ENCODE results near the gene CEBPZ. TPM values are rescaled to one million over a fixed set of nuclear protein-coding genes. Genes with fewer than 3 reads are reported as not detected.

CEBPZ gene
- total and polyA plus RNA-seq, 2 donors (not counting 1 experiment from before 2014, with no cell fraction given), result 19.9 to 48.9 TPM

GRCh38 chr2:37191747-37192146, 39.6 kb downstream of the CEBPZ start:
- Histone ChIP-seq H3K27ac (ENCODE audit: insufficient read depth, low read length) (no peak overlapping the region), H3K4me1 (ENCODE audit: control insufficient read depth, extremely low read depth, insufficient read depth, low read length) (no peaks in the 10 kb centered on the region), H4K20me1 (ENCODE audit: control insufficient read depth, extremely low read depth, insufficient read depth, low read length) (no peaks in the 10 kb centered on the region), H3K4me2 (ENCODE audit: extremely low read depth, insufficient read depth, low read length) (no peak overlapping the region), H3K79me2 (ENCODE audit: control insufficient read depth, insufficient read depth, low read length) (peaks cover under 1% of the 10 kb centered on the region), H3K9ac (ENCODE audit: insufficient read depth, low read length) (no peak overlapping the region), H2AFZ (ENCODE audit: low read length) (no peak overlapping the region), H3K36me3 (ENCODE audit: control insufficient read depth, insufficient read depth, low read length) (no peaks in the 10 kb centered on the region), H3K4me3 (replicated peaks in 1 of 4; ENCODE audit: control extremely low read depth in 1 of 4, insufficient read depth in 1 of 4, low read depth in 3 of 4, low read length in 4 of 4) (no peak overlapping the region), H3K9me3 (ENCODE audit: control insufficient read depth, insufficient read depth, low read depth, low read length) (no peaks in the 10 kb centered on the region), H3K27me3 (ENCODE audit: control insufficient read depth, insufficient read depth, low read length) (no peaks in the 10 kb centered on the region)
- no peak for TF ChIP-seq CTCF (conservative IDR thresholded peaks at IDR 0.05 in 1 of 2, IDR thresholded peaks at IDR 0.05 in 1 of 2; ENCODE audit: low read depth in 1 of 2, low read length in 2 of 2)
- no peak for TF ChIP-seq EZH2 (IDR thresholded peaks at IDR 0.05; ENCODE audit: low read length, missing control alignments)
- DNase-seq (ENCODE audit: low read depth in 2 of 2), result no peak

- no peak overlapping the region for H3K27ac ChIP-seq (ENCODE audit: insufficient read depth, low read length)
- no peak for TF ChIP-seq CTCF (conservative IDR thresholded peaks at IDR 0.05 in 1 of 2, IDR thresholded peaks at IDR 0.05 in 1 of 2; ENCODE audit: low read depth in 1 of 2, low read length in 2 of 2)
- no peak for TF ChIP-seq EZH2 (IDR thresholded peaks at IDR 0.05; ENCODE audit: low read length, missing control alignments)
- no peaks in the 10 kb centered on the region for H3K27me3 ChIP-seq (ENCODE audit: control insufficient read depth, insufficient read depth, low read length)
- H2AFZ ChIP-seq (ENCODE audit: low read length), result no peak overlapping the region
- H4K20me1 ChIP-seq (ENCODE audit: control insufficient read depth, extremely low read depth, insufficient read depth, low read length), result no peaks in the 10 kb centered on the region
- no peaks in the 10 kb centered on the region for H3K79me2 ChIP-seq (ENCODE audit: control insufficient read depth, insufficient read depth, low read length)
- no peak overlapping the region for H3K9ac ChIP-seq (ENCODE audit: insufficient read depth, low read length)
- no peaks in the 10 kb centered on the region for H3K36me3 ChIP-seq (ENCODE audit: control insufficient read depth, insufficient read depth, low read length)
- no peak overlapping the region for H3K4me3 ChIP-seq (replicated peaks in 1 of 4; ENCODE audit: control extremely low read depth in 1 of 4, insufficient read depth in 1 of 4, low read depth in 3 of 4, low read length in 4 of 4)
- H3K9me3 ChIP-seq (ENCODE audit: control insufficient read depth, insufficient read depth, low read depth, low read length), result no peaks in the 10 kb centered on the region
- no peak overlapping the region for H3K4me2 ChIP-seq (ENCODE audit: extremely low read depth, insufficient read depth, low read length)
- no peaks in the 10 kb centered on the region for H3K4me1 ChIP-seq (ENCODE audit: control insufficient read depth, extremely low read depth, insufficient read depth, low read length)
- no peak for DNase-seq (ENCODE audit: low read depth in 2 of 2)
Measured at GRCh38 chr2:37191253-37191652, 40.1 kb downstream of the CEBPZ start.

- Histone ChIP-seq H3K9me3 (ENCODE audit: control insufficient read depth, insufficient read depth, low read depth, low read length) (no peaks in the 10 kb centered on the region), H3K36me3 (ENCODE audit: control insufficient read depth, insufficient read depth, low read length) (no peaks in the 10 kb centered on the region), H4K20me1 (ENCODE audit: control insufficient read depth, extremely low read depth, insufficient read depth, low read length) (no peaks in the 10 kb centered on the region), H3K27ac (ENCODE audit: insufficient read depth, low read length) (no peak overlapping the region), H3K4me1 (ENCODE audit: control insufficient read depth, extremely low read depth, insufficient read depth, low read length) (no peaks in the 10 kb centered on the region), H3K9ac (ENCODE audit: insufficient read depth, low read length) (no peak overlapping the region), H3K27me3 (ENCODE audit: control insufficient read depth, insufficient read depth, low read length) (no peaks in the 10 kb centered on the region), H3K79me2 (ENCODE audit: control insufficient read depth, insufficient read depth, low read length) (no peaks in the 10 kb centered on the region), H3K4me3 (replicated peaks in 1 of 4; ENCODE audit: control extremely low read depth in 1 of 4, insufficient read depth in 1 of 4, low read depth in 3 of 4, low read length in 4 of 4) (no peak overlapping the region), H2AFZ (ENCODE audit: low read length) (no peak overlapping the region), H3K4me2 (ENCODE audit: extremely low read depth, insufficient read depth, low read length) (no peak overlapping the region)
- DNase-seq (ENCODE audit: low read depth in 2 of 2), result peak in 1 of 2 donors; percentile 9
- no peak for TF ChIP-seq EZH2 (IDR thresholded peaks at IDR 0.05; ENCODE audit: low read length, missing control alignments)
- no peak for TF ChIP-seq CTCF (conservative IDR thresholded peaks at IDR 0.05 in 1 of 2, IDR thresholded peaks at IDR 0.05 in 1 of 2; ENCODE audit: low read depth in 1 of 2, low read length in 2 of 2)
Measured at GRCh38 chr2:37190290-37190689, 41.1 kb downstream of the CEBPZ start.
